GM12874 (cell line): ENCODE data around the gene ANKRD27.

Experiments
- TF ChIP-seq, protein P1 (sequence below): IDR thresholded peaks from 2 replicates; pipeline ENCODE4 v1.5.1; 2011; ENCODE audit warnings: low read depth, mild to moderate bottlenecking, control low read depth, low read length, moderate library complexity; ENCODE audit not compliant: insufficient read depth

The ANKRD27 gene

GRCh38 chr19:32662186-32662585, 12.8 kb downstream of the ANKRD27 start:
- TF ChIP-seq, protein P1, sequence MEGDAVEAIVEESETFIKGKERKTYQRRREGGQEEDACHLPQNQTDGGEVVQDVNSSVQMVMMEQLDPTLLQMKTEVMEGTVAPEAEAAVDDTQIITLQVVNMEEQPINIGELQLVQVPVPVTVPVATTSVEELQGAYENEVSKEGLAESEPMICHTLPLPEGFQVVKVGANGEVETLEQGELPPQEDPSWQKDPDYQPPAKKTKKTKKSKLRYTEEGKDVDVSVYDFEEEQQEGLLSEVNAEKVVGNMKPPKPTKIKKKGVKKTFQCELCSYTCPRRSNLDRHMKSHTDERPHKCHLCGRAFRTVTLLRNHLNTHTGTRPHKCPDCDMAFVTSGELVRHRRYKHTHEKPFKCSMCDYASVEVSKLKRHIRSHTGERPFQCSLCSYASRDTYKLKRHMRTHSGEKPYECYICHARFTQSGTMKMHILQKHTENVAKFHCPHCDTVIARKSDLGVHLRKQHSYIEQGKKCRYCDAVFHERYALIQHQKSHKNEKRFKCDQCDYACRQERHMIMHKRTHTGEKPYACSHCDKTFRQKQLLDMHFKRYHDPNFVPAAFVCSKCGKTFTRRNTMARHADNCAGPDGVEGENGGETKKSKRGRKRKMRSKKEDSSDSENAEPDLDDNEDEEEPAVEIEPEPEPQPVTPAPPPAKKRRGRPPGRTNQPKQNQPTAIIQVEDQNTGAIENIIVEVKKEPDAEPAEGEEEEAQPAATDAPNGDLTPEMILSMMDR: no peak

GRCh38 chr19:32661318-32661717, 13.7 kb downstream of the ANKRD27 start:
- TF ChIP-seq, protein P1: no peak

GRCh38 chr19:32658527-32658926, 16.5 kb downstream of the ANKRD27 start:
- TF ChIP-seq, protein P1: no peak

- TF ChIP-seq, protein P1: no peak
Observed at GRCh38 chr19:32658075-32658474, 16.9 kb downstream of the ANKRD27 start.

GRCh38 chr19:32653599-32653915, 21.4 kb downstream of the ANKRD27 start:
- TF ChIP-seq, protein P1: no peak

- TF ChIP-seq, protein P1: no peak
Observed at GRCh38 chr19:32652894-32653598, 21.9 kb downstream of the ANKRD27 start.

DNA sequence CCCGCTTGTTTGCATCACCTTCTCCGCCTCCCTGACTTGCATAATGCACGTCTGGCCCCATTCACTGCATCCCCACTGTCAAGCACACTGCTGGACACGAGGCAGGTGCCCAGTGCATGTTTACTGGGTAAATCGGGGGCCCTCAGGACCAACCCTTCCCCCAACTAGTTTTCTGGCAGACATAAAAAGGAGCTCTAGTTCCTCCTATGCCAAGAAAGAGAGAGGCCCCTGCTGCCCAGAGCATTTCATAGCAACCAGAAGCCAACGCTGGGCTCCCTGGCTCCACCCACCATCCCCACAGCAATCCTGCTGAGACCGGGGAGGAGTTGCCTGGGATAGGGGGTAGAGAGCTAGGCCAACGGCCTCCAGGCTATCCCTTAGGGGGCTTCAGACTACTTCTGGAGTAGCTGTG, 23.2 kb downstream of the ANKRD27 start:
- TF ChIP-seq, protein P1: no peak
